ENCODE results near the gene RASAL3. TPM values are rescaled to one million over a fixed set of nuclear protein-coding genes. Genes with fewer than 3 reads are reported as not detected.

RASAL3 gene
- total and polyA plus RNA-seq, 2 of the 4 experiments (the other 2 are of a cell fraction), result 0.07 TPM; not detected in 1

DNA sequence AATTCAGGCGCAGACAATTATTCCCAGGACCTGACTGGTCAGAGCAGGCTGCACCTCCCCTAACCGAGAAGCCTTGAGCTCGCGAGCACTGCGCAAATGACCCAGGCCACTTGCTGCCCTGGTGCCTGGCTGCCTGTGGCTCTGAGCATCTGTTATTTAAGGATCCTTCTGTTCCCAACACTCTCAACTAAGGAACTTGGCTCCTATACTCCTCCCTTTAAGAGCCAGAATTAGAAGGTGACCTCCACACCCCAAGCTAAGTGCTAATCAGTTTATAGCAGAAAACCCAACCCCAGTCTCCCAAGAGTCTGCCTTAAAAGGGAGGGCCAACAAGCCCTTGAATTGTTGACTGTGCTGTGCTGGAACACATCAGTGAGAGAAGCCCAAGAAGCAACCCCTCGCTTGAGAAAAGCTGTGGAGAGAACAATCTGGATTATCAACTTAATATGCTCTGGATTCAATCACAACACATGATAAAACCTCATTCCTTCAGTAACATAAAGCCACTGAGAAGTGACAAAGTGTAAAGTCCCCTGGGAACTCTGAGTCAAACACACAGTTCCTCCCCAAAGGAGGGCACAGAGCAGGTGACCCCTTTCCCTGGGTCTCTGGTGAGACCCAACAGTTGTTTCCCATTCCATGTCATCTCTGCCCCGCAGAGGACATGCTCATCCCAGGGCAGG lies 60.1 kb downstream of the RASAL3 start:
- Histone ChIP-seq H3K9me3 (ENCODE audit: control insufficient read depth, insufficient read depth, low read length) (no peaks in the 10 kb centered on the region), H3K4me2 (ENCODE audit: low read depth, low read length) (no peak overlapping the region), H3K79me1 (ENCODE audit: low read depth in 1 of 2, low read length in 2 of 2) (peaks cover 6 to 73% of the 10 kb centered on the region in 2 experiments), H3K9ac (ENCODE audit: low read depth, low read length) (no peak overlapping the region), H3K4me1 (ENCODE audit: control insufficient read depth, insufficient read depth, low read length) (peaks cover 5% of the 10 kb centered on the region; the same call in 1 of the 2 replicates), H2AK9ac (replicated peaks; ENCODE audit: low read depth, low read length, poor library complexity) (no peak overlapping the region), H2BK15ac (ENCODE audit: low read depth, low read length) (no peak overlapping the region), H2BK5ac (ENCODE audit: low read depth, low read length, poor library complexity, severe bottlenecking) (no peak overlapping the region), H2AK5ac (ENCODE audit: low read depth, low read length) (no peak overlapping the region), H3K9me1 (ENCODE audit: insufficient read depth, low read length) (no peaks in the 10 kb centered on the region; the same call in 1 of the 2 replicates), H3K27ac (ENCODE audit: insufficient read depth, low read length) (no peak overlapping the region), H4K20me1 (ENCODE audit: insufficient read depth, low read length) (peaks cover 80% of the 10 kb centered on the region), H3K36me3 (ENCODE audit: control insufficient read depth, insufficient read depth, low read length) (peaks cover 51% of the 10 kb centered on the region), H4K8ac (ENCODE audit: low read depth in 2 of 2, low read length in 2 of 2) (no peak overlapping the region), H3K27me3 (ENCODE audit: control insufficient read depth, insufficient read depth, low read length) (no peaks in the 10 kb centered on the region), H4K91ac (ENCODE audit: insufficient read depth, low read depth, low read length) (no peak overlapping the region), H3K14ac (replicated peaks; ENCODE audit: low read depth, low read length) (no peak overlapping the region), H3K4ac (ENCODE audit: low read depth, low read length) (no peak overlapping the region), H4K5ac (ENCODE audit: low read depth, low read length) (no peak overlapping the region), H3K18ac (ENCODE audit: low read depth, low read length) (no peak overlapping the region), H3K4me3 (ENCODE audit: insufficient read depth, low read depth, low read length) (no peak overlapping the region), H2AFZ (replicated peaks; ENCODE audit: low read length, poor library complexity) (no peak overlapping the region), H3K23ac (ENCODE audit: low read depth, low read length) (no peak overlapping the region), H2BK120ac (ENCODE audit: low read depth, low read length) (no peak overlapping the region), H3K56ac (ENCODE audit: extremely low read depth, insufficient read depth, low read length) (no peak overlapping the region), H2BK20ac (ENCODE audit: low read depth, low read length) (no peak overlapping the region)
- CTCF ChIA-PET, result interaction anchor here (0.6 to 1.0 kb wide), 3 partner anchors 10 to 15 kb away, joined by 3 to 5 read pairs (median 3); no protein-coding TSS in a partner anchor
- in situ Hi-C loops (cut with MboI; ENCODE audit: low sequenced_read_pairs) (loop anchor here (25.0 kb wide), 1 partner anchor 783 kb away; the partner anchor contains the start of genes AP1M1 and FAM32A), dilution Hi-C loops (cut with HindIII; ENCODE audit: low sequenced_read_pairs, unreplicated experiment) (no loop called here), intact Hi-C loops (cut with micrococcal nuclease) (no loop called here)
- ATAC-seq (ENCODE audit: low read depth) (no peak), DNase-seq (no peak)
- no TSS peak for BruUV-seq (replicated peaks)
- TF ChIP-seq, protein P1, sequence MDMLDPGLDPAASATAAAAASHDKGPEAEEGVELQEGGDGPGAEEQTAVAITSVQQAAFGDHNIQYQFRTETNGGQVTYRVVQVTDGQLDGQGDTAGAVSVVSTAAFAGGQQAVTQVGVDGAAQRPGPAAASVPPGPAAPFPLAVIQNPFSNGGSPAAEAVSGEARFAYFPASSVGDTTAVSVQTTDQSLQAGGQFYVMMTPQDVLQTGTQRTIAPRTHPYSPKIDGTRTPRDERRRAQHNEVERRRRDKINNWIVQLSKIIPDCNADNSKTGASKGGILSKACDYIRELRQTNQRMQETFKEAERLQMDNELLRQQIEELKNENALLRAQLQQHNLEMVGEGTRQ (IDR thresholded peaks at IDR 0.05; ENCODE audit: low read depth, low read length), result no peak
- TF ChIP-seq RAD21 (IDR thresholded peaks at IDR 0.05; ENCODE audit: low read length) (no peak), CEBPB (IDR thresholded peaks at IDR 0.05; ENCODE audit: low read depth, low read length) (no peak), CHD1 (IDR thresholded peaks at IDR 0.05; ENCODE audit: low read depth, low read length) (no peak), BHLHE40 (IDR thresholded peaks at IDR 0.05; ENCODE audit: low read depth, low read length) (no peak), MXI1 (IDR thresholded peaks at IDR 0.05; ENCODE audit: borderline replicate concordance, low read depth, low read length) (no peak), RCOR1 (IDR thresholded peaks at IDR 0.05; ENCODE audit: insufficient replicate concordance, low read length) (no peak), NFE2L2 (IDR thresholded peaks at IDR 0.05; ENCODE audit: low read depth, low read length) (no peak), RFX5 (IDR thresholded peaks at IDR 0.05; ENCODE audit: low read depth, low read length) (no peak), FOS (IDR thresholded peaks at IDR 0.05; ENCODE audit: low read depth, low read length) (no peak), POLR2A (IDR thresholded peaks at IDR 0.05; ENCODE audit: low read depth, low read length) (no peak), MAZ (IDR thresholded peaks at IDR 0.05; ENCODE audit: borderline replicate concordance, low read depth, low read length) (no peak)
- TF ChIP-seq, protein P2, sequence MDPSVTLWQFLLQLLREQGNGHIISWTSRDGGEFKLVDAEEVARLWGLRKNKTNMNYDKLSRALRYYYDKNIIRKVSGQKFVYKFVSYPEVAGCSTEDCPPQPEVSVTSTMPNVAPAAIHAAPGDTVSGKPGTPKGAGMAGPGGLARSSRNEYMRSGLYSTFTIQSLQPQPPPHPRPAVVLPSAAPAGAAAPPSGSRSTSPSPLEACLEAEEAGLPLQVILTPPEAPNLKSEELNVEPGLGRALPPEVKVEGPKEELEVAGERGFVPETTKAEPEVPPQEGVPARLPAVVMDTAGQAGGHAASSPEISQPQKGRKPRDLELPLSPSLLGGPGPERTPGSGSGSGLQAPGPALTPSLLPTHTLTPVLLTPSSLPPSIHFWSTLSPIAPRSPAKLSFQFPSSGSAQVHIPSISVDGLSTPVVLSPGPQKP (IDR thresholded peaks at IDR 0.05; ENCODE audit: borderline replicate concordance, low read depth, low read length), result no peak
- WGBS, 2 experiments (ENCODE audit: extremely low coverage in 2 of 2, insufficient read length in 1 of 2), result 93% methylated on average over 3 of the region's 7 CpGs; no CpG with 5 or more reads in 1 of the 2 experiments
- POLR2A ChIA-PET (ENCODE audit: unreplicated experiment), result interaction anchor here (1.2 kb wide), 1 partner anchor 14 kb away, joined by 4 read pairs; the partner anchor contains the start of gene AKAP8L
